DND-41 (cell line): ENCODE data around the gene SLC18A3.

Experiments used
- ATAC-seq: fragments of 200-7000 bp; cut with Tn5 transposase; 3 replicates; pipeline ENCODE4 v1.9.1; 2021; ENCODE audit warnings: low read depth; ENCODE audit not compliant: insufficient read depth
- DNase-seq: peaks from one replicate; pipeline ENCODE4 v3.0.0-alpha.2; 2020
- H2AFZ ChIP-seq: 2 replicates; pipeline ENCODE4 v1.6.0; 2012; ENCODE audit warnings: low read depth, low read length
- H3K27ac ChIP-seq: 2 replicates; pipeline ENCODE4 v1.5.1; 2012; ENCODE audit warnings: low read length, inconsistent platforms
- H3K27me3 ChIP-seq: fragments of 200-600 bp; sonication (generic); 2 replicates; pipeline ENCODE4 v1.6.0; 2012; ENCODE audit warnings: low read length, mild to moderate bottlenecking, inconsistent platforms; ENCODE audit not compliant: insufficient read depth, poor library complexity
- H3K36me3 ChIP-seq: 2 replicates; pipeline ENCODE4 v1.5.1; 2012; ENCODE audit warnings: low read length, inconsistent platforms; ENCODE audit not compliant: insufficient read depth
- H3K4me1 ChIP-seq: 2 replicates; pipeline ENCODE4 v1.5.1; 2012; ENCODE audit warnings: mild to moderate bottlenecking, low read length; ENCODE audit not compliant: insufficient read depth
- H3K4me2 ChIP-seq: 2 replicates; pipeline ENCODE4 v1.6.0; 2012; ENCODE audit warnings: mild to moderate bottlenecking, moderate library complexity, low read length, inconsistent platforms; ENCODE audit not compliant: insufficient read depth
- H3K4me3 ChIP-seq, 2 experiments: fragments of 200-600 bp in 1 of 2; shearing (Covaris generic) in 1 of 2; 2 replicates each; pipeline ENCODE4 v1.5.1; 2012 to 2016; ENCODE audit warnings: inconsistent platforms in 2 of 2, low read length in 2 of 2, mild to moderate bottlenecking in 2 of 2, low read depth in 1 of 2, moderate library complexity in 1 of 2
- H3K79me2 ChIP-seq: 2 replicates; pipeline ENCODE4 v1.6.0; 2012; ENCODE audit warnings: low read length, inconsistent platforms; ENCODE audit not compliant: insufficient read depth
- H3K9ac ChIP-seq: 2 replicates; pipeline ENCODE4 v1.6.0; 2012; ENCODE audit warnings: low read depth, mild to moderate bottlenecking, inconsistent platforms, low read length, moderate library complexity
- H3K9me3 ChIP-seq: 2 replicates; pipeline ENCODE4 v1.5.1; 2012; ENCODE audit warnings: low read length, moderate library complexity, mild to moderate bottlenecking, inconsistent platforms; ENCODE audit not compliant: insufficient read depth, severe bottlenecking
- H4K20me1 ChIP-seq: 2 replicates; pipeline ENCODE4 v1.6.0; 2012; ENCODE audit warnings: low read length; ENCODE audit not compliant: insufficient read depth
- CTCF ChIP-seq: IDR thresholded peaks from 2 replicates; pipeline ENCODE4 v1.5.1; 2012; ENCODE audit warnings: borderline replicate concordance, low read length, moderate library complexity, mild to moderate bottlenecking; ENCODE audit not compliant: poor library complexity, severe bottlenecking; ENCODE audit errors: extremely low read depth
- EZH2 ChIP-seq: IDR thresholded peaks from 3 replicates; pipeline ENCODE4 v1.6.1; 2012; ENCODE audit warnings: borderline replicate concordance, low read depth, mild to moderate bottlenecking, moderate library complexity, low read length, inconsistent platforms; ENCODE audit not compliant: severe bottlenecking

Gene SLC18A3

GRCh38 chr10:49629431-49629881, 19.3 kb downstream of the SLC18A3 start:
- Histone ChIP-seq H3K4me1 (no peaks in the 10 kb centered on the region), H3K4me3 (no peak overlapping the region), H3K9me3 (no peaks in the 10 kb centered on the region), H3K36me3 (no peaks in the 10 kb centered on the region), H2AFZ (no peak overlapping the region), H3K4me2 (no peak overlapping the region), H3K9ac (no peak overlapping the region), H4K20me1 (no peaks in the 10 kb centered on the region), H3K79me2 (no peaks in the 10 kb centered on the region), H3K27me3 (no peaks in the 10 kb centered on the region), H3K27ac (no peak overlapping the region)
- no peak for TF ChIP-seq CTCF
- TF ChIP-seq EZH2: no peak
- ATAC-seq (no peak), DNase-seq (no peak)

GRCh38 chr10:49631975-49632374, 21.9 kb downstream of the SLC18A3 start:
- Histone ChIP-seq H3K4me2 (no peak overlapping the region), H3K9ac (no peak overlapping the region), H3K79me2 (no peaks in the 10 kb centered on the region), H3K27ac (no peak overlapping the region), H2AFZ (no peak overlapping the region), H3K9me3 (no peaks in the 10 kb centered on the region), H4K20me1 (no peaks in the 10 kb centered on the region), H3K4me3 (no peak overlapping the region), H3K4me1 (no peaks in the 10 kb centered on the region), H3K27me3 (no peaks in the 10 kb centered on the region), H3K36me3 (no peaks in the 10 kb centered on the region)
- DNase-seq (no peak), ATAC-seq (no peak)
- TF ChIP-seq CTCF: no peak
- TF ChIP-seq EZH2: no peak

- H2AFZ ChIP-seq: no peak overlapping the region
- no peak overlapping the region for H3K4me3 ChIP-seq
- no peaks in the 10 kb centered on the region for H4K20me1 ChIP-seq
- no peaks in the 10 kb centered on the region for H3K4me1 ChIP-seq
- DNase-seq (no peak), ATAC-seq (no peak)
- no peaks in the 10 kb centered on the region for H3K79me2 ChIP-seq
- H3K9me3 ChIP-seq: no peaks in the 10 kb centered on the region
- H3K9ac ChIP-seq: no peak overlapping the region
- no peaks in the 10 kb centered on the region for H3K36me3 ChIP-seq
- TF ChIP-seq EZH2 (no peak), CTCF (no peak)
- no peaks in the 10 kb centered on the region for H3K27me3 ChIP-seq
- H3K4me2 ChIP-seq: no peak overlapping the region
- H3K27ac ChIP-seq: no peak overlapping the region
Measured at GRCh38 chr10:49632406-49633317, 22.6 kb downstream of the SLC18A3 start.
